HG02938 (cell line): ENCODE measurements around the gene GALNT10.

Source experiments
- ATAC-seq: cut with Tn5 transposase; IDR thresholded peaks from one replicate; pipeline ENCODE4 v1.9.1; 2021; ENCODE audit warnings: mild to moderate bottlenecking, moderate library complexity; ENCODE audit not compliant: unreplicated experiment

GALNT10 gene

DNA sequence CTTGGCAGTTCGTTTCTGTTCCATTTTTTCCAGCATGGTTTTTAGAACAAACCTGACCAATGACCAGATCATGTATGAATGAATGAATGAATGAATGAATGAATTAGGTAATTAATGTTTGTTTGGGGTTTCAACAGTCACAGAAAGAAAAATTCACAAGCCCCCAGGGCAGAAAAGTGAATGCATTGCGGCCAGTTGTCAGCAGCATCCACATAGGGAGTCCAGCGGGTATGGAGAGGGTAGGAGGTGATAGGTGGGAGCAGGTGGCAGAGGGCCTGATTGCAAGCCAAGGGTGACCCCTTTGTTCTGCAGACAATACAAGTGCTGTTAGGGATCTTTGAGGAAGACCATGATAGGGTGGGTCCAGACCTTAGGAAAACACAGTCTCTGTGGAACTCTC lies 205.6 kb downstream of the GALNT10 start:
- ATAC-seq = no peak

DNA sequence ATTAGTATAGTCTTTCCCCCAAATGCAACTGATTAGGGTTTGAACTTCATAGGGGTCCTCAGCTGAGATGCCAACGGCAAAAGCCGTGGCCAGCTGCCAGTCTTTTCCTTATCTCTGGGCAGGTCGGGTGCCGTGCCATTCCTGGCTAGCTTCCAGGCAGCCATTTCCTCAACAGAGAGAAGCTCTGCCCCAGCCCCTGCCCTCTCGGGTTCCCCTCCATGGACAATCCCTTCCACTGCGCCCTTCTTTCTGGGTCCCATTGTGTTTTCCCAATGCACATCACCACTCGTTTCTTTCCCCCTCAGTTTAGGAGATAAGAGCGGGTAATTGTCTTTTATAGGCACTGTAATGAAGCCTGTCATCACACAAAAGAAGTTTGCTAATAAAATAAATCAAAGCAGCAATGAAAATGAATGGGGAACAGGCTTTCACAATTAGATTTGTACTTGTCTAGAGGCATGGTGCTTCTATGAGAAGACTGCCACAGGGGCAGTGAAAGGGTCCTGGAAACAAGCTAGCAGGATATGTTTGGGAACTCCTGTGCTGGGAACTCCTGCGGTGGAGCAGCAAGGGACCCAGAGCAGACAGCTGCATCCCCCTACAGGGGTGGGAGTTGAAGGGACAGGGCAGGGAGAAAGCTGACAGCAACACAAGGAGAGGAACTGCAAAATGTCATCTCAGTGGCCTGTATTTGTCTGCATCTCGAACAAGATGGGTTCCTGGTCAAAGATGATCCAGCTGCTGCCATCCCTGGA lies 207.3 kb downstream of the GALNT10 start:
- ATAC-seq = no peak

DNA sequence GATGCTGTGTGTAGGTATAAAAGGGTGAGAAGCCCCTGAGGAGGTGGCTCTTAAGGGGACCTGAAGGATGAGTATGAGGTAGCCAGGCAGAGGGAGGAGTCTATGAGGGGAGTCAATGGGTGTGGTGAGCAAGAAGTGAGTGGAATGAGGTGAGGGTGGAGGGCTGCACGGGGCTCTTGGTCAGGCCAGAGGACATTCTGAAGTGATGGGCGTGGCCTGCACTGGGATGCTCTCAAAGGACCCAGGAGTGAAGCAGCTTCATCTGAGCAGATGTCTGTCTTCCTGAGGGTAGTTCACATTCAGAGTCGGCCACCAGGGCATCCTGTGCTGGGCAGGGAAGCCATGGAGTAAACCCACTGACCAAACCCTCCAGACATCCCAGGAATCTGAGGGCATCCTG lies 210.1 kb downstream of the GALNT10 start:
- ATAC-seq = no peak

DNA sequence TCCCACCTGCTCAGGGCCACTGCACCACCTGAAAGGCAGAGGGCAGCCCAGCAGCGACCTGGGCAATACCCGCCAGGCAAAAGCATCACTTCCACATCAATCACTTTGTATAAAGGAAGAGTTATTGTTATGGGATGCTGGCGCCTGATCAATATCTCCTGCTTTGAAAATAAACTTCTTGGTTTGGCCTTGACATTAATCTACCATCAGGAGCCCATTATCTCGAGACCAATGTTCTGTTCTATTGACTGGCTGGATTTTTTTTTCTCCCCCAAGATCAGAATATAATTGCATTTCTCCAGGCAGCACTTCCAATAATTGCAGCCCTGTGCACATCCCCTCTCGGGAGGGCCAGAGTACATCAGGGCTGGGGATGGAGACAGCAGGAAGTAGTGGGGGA lies 210.8 kb downstream of the GALNT10 start:
- ATAC-seq = no peak

DNA sequence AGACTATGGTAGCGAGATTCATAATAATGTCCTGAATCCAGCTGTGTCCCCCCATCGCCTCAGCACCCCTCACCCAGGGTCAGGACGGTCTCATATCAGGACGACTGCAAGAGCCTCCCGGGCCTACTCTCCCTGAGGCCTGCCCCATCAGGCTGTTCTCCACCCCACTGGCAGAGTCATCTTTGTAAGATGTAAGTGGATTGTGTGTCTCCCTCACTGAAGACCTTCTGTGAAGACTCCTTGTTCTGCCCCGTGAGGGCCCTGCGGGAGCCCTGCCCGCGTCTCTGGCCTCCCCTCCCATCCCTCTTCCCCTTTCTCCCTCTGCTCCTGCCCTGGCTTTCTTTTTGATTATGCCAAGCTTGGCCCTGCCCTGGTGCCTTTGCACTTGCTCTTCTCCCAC lies 211.4 kb downstream of the GALNT10 start:
- ATAC-seq = no peak

DNA sequence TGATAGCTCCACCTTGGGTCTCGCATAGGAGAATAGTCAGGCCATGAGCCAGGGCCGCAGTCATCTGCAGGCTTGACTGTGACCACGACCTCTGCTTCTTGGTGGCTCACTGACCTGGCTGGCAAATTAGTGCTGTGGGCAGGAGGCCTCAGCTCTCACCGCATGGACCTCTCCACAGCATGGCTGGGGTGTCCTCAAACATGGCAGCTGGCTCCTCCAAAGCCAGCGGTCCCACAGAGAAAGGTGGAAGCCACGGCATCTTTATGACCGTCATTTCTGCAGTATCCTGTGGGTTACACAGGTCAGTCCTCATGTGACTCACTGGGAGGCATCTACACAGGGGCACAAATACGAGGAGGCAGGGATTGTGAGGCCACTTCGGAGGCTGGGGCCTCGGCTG lies 212.1 kb downstream of the GALNT10 start:
- no peak for ATAC-seq

DNA sequence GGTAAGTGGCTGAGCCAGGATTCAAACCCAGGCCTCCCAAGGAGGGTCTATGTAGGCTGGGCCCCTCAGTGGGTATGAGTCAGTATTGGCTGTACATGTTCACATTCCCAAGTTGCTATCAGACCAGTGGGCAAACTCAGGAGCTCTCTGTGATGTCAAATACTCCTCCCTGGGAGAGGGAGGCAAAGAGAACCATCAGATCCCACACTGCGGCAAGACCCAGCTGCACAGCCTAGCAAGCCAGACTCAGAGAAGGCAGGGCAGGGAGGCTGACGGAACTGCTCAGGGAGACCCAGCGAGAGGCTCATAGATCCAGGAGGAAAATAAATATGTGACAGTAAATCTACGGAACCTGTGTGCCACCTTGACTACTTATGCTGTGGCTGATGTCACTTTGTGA lies 212.7 kb downstream of the GALNT10 start:
- ATAC-seq = no peak

DNA sequence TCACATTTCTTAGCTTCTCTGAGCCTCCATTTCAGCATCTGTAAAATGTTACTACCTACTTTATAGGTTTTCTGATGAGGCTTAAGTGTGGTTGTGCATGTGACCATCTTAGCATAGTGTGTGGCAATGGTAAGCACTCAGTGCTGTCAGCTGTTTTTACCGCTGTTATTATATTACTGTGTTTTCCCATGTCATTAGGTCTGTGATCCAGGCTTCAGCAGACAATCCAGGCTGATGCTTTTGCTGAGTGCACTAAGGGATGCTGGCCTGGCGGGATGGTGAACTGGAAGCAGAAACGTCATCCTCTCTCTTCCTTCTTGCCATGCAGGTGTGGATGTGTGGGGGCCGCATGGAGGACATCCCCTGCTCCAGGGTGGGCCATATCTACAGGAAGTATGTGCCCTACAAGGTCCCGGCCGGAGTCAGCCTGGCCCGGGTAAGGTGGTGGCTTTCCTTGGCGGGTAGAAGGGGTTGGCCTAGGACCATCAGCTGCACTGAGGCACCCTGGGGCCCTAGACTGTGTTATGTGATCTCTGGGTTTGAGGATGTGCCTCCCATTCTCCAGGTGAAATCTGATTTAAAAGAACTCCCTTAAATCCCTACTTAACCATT lies 213.3 kb downstream of the GALNT10 start:
- no peak for ATAC-seq

DNA sequence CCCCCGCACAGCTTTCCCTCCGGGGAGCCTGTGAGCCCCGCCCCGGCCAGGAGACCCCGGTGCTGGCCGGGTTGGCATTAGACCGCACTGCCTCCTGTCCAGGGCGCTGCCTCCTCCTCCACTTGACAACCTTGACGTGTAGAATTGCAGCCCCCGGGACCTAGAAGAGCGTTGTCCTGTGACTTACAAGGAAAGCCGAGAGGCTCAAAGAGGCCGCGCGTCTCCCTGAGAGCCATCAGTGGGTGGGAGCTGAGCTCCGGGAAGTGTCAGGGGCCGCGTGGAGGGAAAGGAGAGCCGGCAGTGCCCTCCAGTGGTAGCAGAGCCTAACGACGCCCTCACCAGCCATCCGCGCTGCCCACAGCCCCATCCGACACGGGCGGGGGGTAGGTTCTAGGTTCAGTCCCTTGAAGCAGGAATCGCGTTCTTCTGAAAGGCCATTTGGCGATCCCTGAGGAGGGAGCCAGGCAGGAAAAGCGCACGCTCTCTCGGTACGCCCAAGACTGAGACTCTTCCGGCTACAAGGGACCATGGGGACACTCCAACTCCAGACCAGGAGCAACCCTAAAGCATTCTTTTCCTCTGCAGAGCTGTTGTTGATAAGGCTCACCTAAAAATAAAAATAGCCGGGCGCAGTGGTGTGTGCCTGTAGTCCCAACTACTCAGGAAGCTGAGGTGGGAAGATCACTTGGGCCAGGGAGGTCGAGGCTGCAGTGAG lies 214.7 kb downstream of the GALNT10 start:
- ATAC-seq = peak; percentile 94

DNA sequence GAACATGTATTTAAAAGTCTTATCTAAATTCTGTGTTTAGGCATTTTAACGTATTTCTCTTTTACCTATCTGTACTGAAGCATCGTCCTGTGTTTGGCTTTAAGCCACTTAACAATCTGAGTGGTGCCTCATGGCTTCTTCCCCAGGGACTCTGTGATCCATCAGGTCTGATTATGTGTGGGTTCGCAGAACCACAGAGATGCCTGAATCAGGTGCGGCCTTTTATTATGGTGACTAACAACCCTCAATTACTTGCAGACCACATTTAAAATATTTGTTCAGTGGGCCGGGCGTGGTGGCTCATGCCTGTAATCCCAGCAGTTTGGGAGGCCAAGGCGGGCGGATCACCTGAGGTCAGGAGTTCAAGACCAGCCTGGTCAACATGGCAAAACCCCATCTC lies 215.7 kb downstream of the GALNT10 start:
- no peak for ATAC-seq

DNA sequence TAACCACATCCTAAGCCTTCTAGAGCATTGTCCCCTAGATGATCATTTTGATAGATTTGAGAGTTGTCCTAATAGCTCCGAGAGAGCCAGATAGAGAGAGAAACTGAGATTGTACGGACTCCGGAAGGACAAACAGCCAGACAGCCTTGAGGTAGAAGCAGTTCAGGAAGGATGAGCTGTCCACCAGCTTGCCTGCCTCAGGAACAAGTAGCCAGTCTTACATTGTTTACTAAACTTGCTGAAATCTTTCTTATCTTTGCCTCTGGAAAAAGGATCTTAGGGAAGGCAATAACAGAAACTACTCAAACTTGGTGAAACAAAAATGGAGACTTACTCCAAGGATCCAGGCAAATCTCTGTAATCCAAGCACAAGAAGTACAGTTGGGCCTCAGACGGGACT lies 216.3 kb downstream of the GALNT10 start:
- ATAC-seq = no peak

DNA sequence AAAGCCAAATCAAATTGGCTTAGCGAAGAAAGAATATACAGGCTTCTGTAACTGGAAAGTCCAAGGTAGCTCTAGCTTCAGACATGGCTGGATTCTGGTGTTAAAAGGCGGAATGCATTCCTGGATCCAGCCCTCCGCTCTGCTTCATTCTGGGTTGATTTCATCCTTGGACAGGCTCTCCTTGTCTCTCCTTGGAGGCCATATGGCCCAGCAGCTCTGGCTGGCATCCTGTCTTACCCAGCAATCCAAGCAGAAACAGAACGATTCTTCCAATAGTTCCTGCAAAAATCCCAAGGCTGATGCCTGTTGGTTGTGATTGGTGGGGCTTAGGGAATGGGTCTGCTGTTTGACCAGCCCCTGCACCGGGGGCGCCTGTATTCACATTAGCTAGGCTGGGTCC lies 218.3 kb downstream of the GALNT10 start:
- ATAC-seq = no peak

DNA sequence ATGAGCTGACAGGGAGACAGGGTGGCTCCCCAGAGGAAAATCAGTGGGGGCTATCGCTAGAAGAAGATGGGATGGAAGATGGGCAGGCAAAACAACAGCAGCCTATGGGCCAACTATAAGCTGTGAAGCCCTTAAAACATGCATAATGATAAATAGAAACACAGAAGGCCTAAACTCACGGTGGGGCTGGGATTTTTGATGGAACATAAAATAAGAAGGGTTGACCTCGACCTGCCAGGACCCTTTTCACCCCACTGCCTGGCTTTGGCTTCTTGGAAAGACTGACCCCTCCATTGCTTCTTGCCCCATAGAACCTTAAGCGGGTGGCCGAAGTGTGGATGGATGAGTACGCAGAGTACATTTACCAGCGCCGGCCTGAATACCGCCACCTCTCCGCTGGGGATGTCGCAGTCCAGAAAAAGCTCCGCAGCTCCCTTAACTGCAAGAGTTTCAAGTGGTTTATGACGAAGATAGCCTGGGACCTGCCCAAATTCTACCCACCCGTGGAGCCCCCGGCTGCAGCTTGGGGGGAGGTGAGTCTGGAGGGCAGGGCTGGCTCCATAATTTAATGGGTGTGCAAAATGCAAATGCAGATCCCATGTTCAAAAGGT lies 218.8 kb downstream of the GALNT10 start:
- no peak for ATAC-seq

DNA sequence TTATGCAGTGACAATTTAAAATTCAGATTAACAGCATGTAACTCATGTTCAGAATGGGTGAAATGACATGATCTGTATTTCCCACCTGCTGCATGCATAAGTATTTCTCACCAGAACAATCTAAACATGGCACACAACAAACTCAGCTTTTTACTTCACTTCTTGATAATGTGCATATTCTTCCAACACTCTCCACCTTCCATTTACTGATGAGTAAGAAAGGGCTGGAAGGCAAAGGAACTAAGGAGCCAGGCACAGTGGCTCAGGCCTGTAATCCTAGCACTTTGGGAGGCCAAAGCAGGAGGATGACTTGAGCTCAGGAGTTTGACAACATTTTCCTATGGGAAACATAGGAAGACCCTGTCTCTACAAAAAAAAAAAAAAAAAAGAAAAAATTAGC lies 219.5 kb downstream of the GALNT10 start:
- ATAC-seq = no peak

DNA sequence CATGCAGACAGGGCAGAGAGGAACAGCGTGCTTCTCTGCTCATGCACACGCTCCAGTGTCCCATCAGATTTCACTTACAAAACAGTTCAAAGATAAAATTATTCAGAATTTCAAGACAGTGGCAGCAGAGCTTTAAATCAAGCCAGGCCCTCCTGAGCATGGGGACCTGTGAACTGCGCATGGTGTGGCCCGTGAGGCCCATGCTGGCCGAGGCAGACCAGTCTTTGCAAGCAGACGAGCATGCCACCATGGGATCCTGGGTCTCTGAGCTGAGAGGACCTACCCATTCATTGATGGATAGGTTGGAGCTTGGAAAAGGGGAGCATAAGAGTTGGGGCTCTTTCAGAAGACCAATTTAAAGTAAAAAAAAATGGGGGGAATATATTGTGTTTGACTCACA lies 220.3 kb downstream of the GALNT10 start:
- ATAC-seq = no peak

DNA sequence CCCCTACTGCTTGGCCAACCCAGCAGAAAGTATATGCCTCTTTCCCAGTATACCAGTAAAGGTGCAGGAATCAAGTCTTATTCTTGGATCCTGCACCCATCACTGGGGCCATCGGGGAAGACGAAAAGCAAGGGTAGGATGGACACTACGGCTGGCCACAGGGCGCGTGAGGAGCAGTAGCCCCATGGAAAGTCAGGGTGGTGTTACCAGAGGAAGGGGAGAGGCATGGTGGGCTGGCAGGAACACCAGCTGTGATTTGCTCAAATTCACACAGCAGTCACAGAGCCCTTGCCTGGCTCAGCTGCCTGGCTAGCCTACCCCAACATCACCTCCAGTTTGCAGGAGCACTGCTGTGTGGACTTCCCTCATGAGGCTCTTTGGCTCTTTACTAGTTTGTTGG lies 220.8 kb downstream of the GALNT10 start:
- ATAC-seq = no peak

DNA sequence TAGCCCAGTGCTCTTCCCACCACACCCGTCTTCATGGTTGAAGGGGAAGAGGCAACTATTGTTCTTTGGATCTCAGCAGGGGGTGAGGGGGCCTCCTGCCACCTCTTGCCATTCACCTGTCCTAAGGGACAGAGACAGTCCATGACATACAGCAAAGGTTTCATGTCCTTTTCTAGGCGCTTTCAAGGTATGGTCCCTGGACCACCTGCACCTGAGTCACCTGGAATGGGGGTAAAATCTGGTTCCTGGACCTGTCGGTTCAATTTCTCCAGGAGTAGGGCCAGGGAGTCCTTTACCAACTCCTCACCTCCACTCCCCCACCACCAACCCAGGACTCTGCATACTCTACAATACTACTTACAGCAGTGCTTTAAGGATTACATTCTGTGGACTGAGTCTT lies 221.8 kb downstream of the GALNT10 start:
- ATAC-seq = no peak

DNA sequence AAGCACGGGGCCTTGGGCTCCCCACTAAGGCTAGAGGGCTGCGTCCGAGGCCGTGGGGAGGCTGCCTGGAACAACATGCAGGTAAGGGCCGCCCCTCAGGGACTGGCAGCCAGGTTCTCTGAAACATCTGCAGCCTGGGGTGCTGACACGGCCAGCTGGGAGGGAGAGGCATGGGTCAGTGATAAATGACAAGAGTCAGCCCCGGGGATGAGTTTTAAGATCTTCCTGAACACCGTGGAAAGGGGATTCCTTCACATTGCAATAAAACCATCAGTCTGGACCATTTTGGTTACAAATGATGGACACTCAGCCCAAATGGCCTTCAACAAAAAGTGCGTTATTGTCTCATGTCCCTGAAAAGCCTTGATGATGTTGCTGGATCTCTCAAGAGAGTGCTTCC lies 222.4 kb downstream of the GALNT10 start:
- ATAC-seq = no peak

DNA sequence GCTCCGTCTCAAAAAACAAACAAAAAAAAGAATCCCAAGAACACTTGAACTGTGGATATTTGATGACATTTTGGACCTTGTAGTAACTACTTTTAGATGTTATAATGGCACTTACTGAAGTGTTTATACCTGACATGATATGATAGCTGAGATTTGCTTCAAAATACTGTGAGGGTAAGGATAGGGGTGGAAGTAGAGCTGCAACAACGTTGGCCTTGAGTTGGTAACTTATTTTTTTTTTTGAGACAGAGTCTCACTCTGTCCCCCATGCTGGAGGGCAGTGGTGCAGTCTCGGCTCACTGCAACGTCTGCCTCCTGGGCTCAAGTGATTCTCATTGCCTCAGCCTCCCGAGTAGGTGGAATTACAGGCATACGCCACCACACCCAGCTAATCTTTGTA lies 224.6 kb downstream of the GALNT10 start:
- ATAC-seq = no peak

DNA sequence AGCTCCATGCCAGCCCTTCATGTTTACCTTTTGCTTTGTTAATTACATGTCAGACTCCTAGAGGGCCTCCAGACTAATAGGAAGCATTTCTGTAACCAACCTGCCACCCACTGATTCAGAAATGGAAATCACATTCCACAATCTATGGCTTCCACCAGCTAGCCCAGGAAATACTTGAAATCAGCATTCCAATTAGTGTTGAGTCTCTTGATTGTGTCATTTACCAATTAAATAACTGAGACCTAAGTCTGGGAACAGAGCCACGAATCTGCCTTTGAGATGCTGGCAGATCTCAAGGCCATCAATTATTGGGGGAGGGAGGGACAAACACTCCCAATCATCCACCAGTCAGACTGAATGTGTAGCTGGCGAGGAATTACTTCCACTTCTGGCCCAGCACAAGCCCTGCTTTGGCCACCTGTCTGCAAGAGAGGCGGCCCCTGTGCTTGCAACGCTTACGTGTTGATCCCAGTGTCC lies 227.8 kb downstream of the GALNT10 start:
- ATAC-seq = no peak

DNA sequence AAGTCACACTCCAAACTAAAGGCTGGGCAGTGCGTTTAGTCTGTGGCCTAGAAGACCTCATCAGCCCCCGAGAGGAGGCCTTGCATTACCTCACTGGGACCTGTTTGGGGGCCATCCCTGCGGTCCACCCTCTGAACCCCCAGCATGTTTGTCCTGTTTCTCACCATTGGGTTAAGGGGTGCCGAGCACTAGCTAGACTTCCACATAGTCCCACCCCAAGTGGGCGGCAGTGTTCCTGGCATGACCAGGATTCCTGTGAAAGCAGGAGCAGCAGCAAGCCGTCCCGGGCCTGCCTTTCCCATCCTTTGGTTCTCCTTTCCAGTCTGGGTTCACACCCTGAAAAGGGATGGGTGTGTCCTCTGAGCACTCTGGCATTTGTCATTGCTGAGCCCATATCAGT lies 228.7 kb downstream of the GALNT10 start:
- no peak for ATAC-seq

DNA sequence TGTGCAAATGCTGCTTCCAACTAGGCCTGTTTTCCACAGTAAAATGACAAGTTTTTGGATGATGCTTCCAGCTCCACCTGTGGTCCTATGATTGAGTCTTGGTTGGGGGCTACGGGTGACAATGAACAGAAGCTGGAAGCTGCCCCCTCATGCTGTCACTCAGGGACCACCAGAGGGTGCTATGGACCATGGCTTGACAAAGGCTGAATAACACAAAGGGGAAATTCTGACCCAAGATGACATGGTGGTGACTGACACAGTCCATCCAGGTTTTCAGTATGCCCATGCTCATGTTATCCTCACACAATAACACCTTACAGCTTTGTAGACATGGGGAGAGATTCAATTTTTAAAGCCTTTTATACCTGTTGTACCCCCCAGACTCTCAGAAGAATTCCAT lies 231.3 kb downstream of the GALNT10 start:
- peak; percentile 53 for ATAC-seq
